Vagina (tissue), 2 donors: ENCODE measurements around the gene BCR. TPM values are rescaled to one million over a fixed set of nuclear protein-coding genes. Genes with fewer than 3 reads are reported as not detected.
A peak's percentile ranks its signal among the peaks of the same experiment; 100 is the strongest.

Source experiments
- DNase-seq, 2 donors: peaks; one replicate each; pipeline ENCODE4 v3.0.0-alpha.2; 2017; ENCODE audit errors: extremely low spot score in 2 of 2
- H3K27ac ChIP-seq: fragments of 200-600 bp; sonication (generic); one replicate; pipeline ENCODE4 v1.5.1; 2019
- H3K27me3 ChIP-seq: fragments of 200-600 bp; sonication (generic); one replicate; pipeline ENCODE4 v1.5.1; 2019
- H3K36me3 ChIP-seq, 2 donors: fragments of 200-600 bp; sonication (generic); one replicate each; pipeline ENCODE4 v1.5.1; 2017 to 2019
- H3K4me1 ChIP-seq: fragments of 200-600 bp; sonication (generic); one replicate; pipeline ENCODE4 v1.5.1; 2019
- H3K4me3 ChIP-seq, 2 donors: fragments of 200-600 bp; sonication (generic); 1 replicate in 1 of 2; 2 replicates in 1 of 2; pipeline ENCODE4 v1.5.1; 2016 to 2019
- H3K9me3 ChIP-seq: fragments of 200-600 bp; sonication (generic); one replicate; pipeline ENCODE4 v1.5.1; 2019
- CTCF ChIP-seq, 3 experiments: fragments of 450-650 bp in 2 of 3; fragments of 200-600 bp in 1 of 3; sonication (generic) in 1 of 3; IDR thresholded peaks; one replicate each; pipeline ENCODE4 v1.5.1; 2017 to 2019; ENCODE audit warnings: antibody characterized with exemption in 3 of 3, mild to moderate bottlenecking in 2 of 3, moderate library complexity in 2 of 3
- POLR2A ChIP-seq, 2 donors: fragments of 450-650 bp; IDR thresholded peaks; one replicate each; pipeline ENCODE4 v1.6.1; 2017; ENCODE audit warnings: antibody characterized with exemption in 2 of 2, mild to moderate bottlenecking in 2 of 2, moderate library complexity in 2 of 2
- POLR2AphosphoS5 ChIP-seq, 2 donors: sonication (generic); formaldehyde crosslinking; IDR thresholded peaks; one replicate each; pipeline ENCODE4 v1.9.0; 2017; ENCODE audit warnings: antibody characterized with exemption in 2 of 2, mild to moderate bottlenecking in 2 of 2, low read depth in 1 of 2; ENCODE audit not compliant: insufficient read depth in 1 of 2
- intact Hi-C: fragments of 100-400 bp; cut with DNase I; formaldehyde crosslinking; loops from one replicate; pipeline ENCODE4 v1.15.1; 2023
- total RNA-seq: library from RNA; depleted of rRNA; stranded (reverse); fragments of >200 nt; gene quantifications from one replicate; pipeline ENCODE4 v1.2.3, GENCODE V29; 2016

The BCR gene
- total RNA-seq, 1 donor from 2014 or later: 52.5 TPM

GRCh38 chr22:23300476-23300875 lies 120.2 kb downstream of the BCR start:
- intact Hi-C loops: loop anchor here (10.0 kb wide), 1 partner anchor 84 kb away; no protein-coding TSS in a partner anchor
- Histone ChIP-seq H3K9me3 (no peaks in the 10 kb centered on the region), H3K36me3 (peaks cover 0 to 23% of the 10 kb centered on the region in 2 donors), H3K4me1 (peaks cover 10% of the 10 kb centered on the region), H3K27me3 (no peaks in the 10 kb centered on the region), H3K4me3 (no peak overlapping the region), H3K27ac (no peak overlapping the region)
- TF ChIP-seq POLR2A (IDR thresholded peaks at IDR 0.05) (no peak), CTCF (IDR thresholded peaks at IDR 0.05) (no peak), POLR2AphosphoS5 (IDR thresholded peaks at IDR 0.05; ENCODE audit: insufficient read depth in 1 of 2, low read depth in 1 of 2) (no peak)
- no peak for DNase-seq

- Histone ChIP-seq H3K36me3 (peaks cover 0 to 21% of the 10 kb centered on the region in 2 donors), H3K27me3 (no peaks in the 10 kb centered on the region), H3K4me3 (no peak overlapping the region), H3K4me1 (peaks cover 19% of the 10 kb centered on the region), H3K9me3 (no peaks in the 10 kb centered on the region), H3K27ac (no peak overlapping the region)
- no peak for DNase-seq
- TF ChIP-seq CTCF (IDR thresholded peaks at IDR 0.05) (no peak), POLR2AphosphoS5 (IDR thresholded peaks at IDR 0.05; ENCODE audit: insufficient read depth in 1 of 2, low read depth in 1 of 2) (no peak), POLR2A (IDR thresholded peaks at IDR 0.05) (no peak)
- intact Hi-C loops: loop anchor here (10.0 kb wide), 1 partner anchor 83 kb away; no protein-coding TSS in a partner anchor
Observed at GRCh38 chr22:23301591-23301990, 121.3 kb downstream of the BCR start.

- H3K36me3 ChIP-seq: peaks cover 0 to 21% of the 10 kb centered on the region in 2 donors
- H3K27me3 ChIP-seq: no peaks in the 10 kb centered on the region
- H3K9me3 ChIP-seq: no peaks in the 10 kb centered on the region
- no peak for DNase-seq
- peaks cover 22% of the 10 kb centered on the region for H3K4me1 ChIP-seq
- TF ChIP-seq CTCF (IDR thresholded peaks at IDR 0.05): no peak
- TF ChIP-seq POLR2AphosphoS5 (IDR thresholded peaks at IDR 0.05; ENCODE audit: insufficient read depth in 1 of 2, low read depth in 1 of 2): no peak
- no peak for TF ChIP-seq POLR2A (IDR thresholded peaks at IDR 0.05)
- no peak overlapping the region for H3K4me3 ChIP-seq
- H3K27ac ChIP-seq: no peak overlapping the region
- intact Hi-C loops: loop anchor here (10.0 kb wide), 1 partner anchor 82 kb away; no protein-coding TSS in a partner anchor
Observed at GRCh38 chr22:23302171-23303002, 122.1 kb downstream of the BCR start.

- TF ChIP-seq POLR2AphosphoS5 (IDR thresholded peaks at IDR 0.05; ENCODE audit: insufficient read depth in 1 of 2, low read depth in 1 of 2) (no peak), CTCF (IDR thresholded peaks at IDR 0.05) (no peak), POLR2A (IDR thresholded peaks at IDR 0.05) (no peak)
- H3K4me3 ChIP-seq: peak overlapping the region in 1 of 2 donors; percentile 16
- no peaks in the 10 kb centered on the region for H3K9me3 ChIP-seq
- intact Hi-C loops: loop anchor here (10.0 kb wide), 1 partner anchor 79 kb away; no protein-coding TSS in a partner anchor
- H3K27ac ChIP-seq: peak overlapping the region; percentile 87
- H3K27me3 ChIP-seq: no peaks in the 10 kb centered on the region
- peaks cover 0 to 10% of the 10 kb centered on the region in 2 donors for H3K36me3 ChIP-seq
- DNase-seq: no peak
- H3K4me1 ChIP-seq: peaks cover 22% of the 10 kb centered on the region
Observed at GRCh38 chr22:23305321-23305910, 125.1 kb downstream of the BCR start.
